ENCODE results near the gene LRIG1.

LRIG1 gene

GRCh38 chr3:66398228-66399025, 102.4 kb downstream of the LRIG1 start:
- DNase-seq: peak; percentile 92

GRCh38 chr3:66397745-66398144, 103.1 kb downstream of the LRIG1 start:
- peak; percentile 3 for DNase-seq

- no peak for DNase-seq
Observed at GRCh38 chr3:66396888-66397287, 103.9 kb downstream of the LRIG1 start.

GRCh38 chr3:66396161-66396760, 104.6 kb downstream of the LRIG1 start:
- DNase-seq: no peak

- no peak for DNase-seq
Observed at GRCh38 chr3:66395635-66396034, 105.2 kb downstream of the LRIG1 start.

GRCh38 chr3:66394753-66395249, 106.0 kb downstream of the LRIG1 start:
- no peak for DNase-seq

GRCh38 chr3:66394019-66394752, 106.6 kb downstream of the LRIG1 start:
- no peak for DNase-seq

GRCh38 chr3:66393333-66394005, 107.4 kb downstream of the LRIG1 start:
- DNase-seq: no peak

- DNase-seq: no peak
Observed at GRCh38 chr3:66392966-66393332, 107.9 kb downstream of the LRIG1 start.

- DNase-seq: peak; percentile 54
Observed at GRCh38 chr3:66392512-66392911, 108.3 kb downstream of the LRIG1 start.

GRCh38 chr3:66390013-66390412, 110.8 kb downstream of the LRIG1 start:
- DNase-seq: no peak

- DNase-seq: no peak
Observed at GRCh38 chr3:66386925-66387650, 113.7 kb downstream of the LRIG1 start.

- DNase-seq: no peak
Observed at GRCh38 chr3:66386011-66386924, 114.6 kb downstream of the LRIG1 start.

GRCh38 chr3:66385066-66385465, 115.8 kb downstream of the LRIG1 start:
- DNase-seq: no peak

- no peak for DNase-seq
Observed at GRCh38 chr3:66383998-66384745, 116.7 kb downstream of the LRIG1 start.

GRCh38 chr3:66383023-66383422, 117.8 kb downstream of the LRIG1 start:
- DNase-seq: no peak

GRCh38 chr3:66382142-66382541, 118.7 kb downstream of the LRIG1 start:
- no peak for DNase-seq

GRCh38 chr3:66381626-66382025, 119.2 kb downstream of the LRIG1 start:
- no peak for DNase-seq

- DNase-seq: no peak
Observed at GRCh38 chr3:66380200-66380932, 120.5 kb downstream of the LRIG1 start.

GRCh38 chr3:66379565-66379964, 121.3 kb downstream of the LRIG1 start:
- DNase-seq: no peak
